ENCODE results near the gene VAMP8. TPM values are rescaled to one million over a fixed set of nuclear protein-coding genes. Genes with fewer than 3 reads are reported as not detected.
A peak's percentile ranks its signal among the peaks of the same experiment; 100 is the strongest.

The VAMP8 gene
- total and polyA plus RNA-seq, 2 donors (not counting 3 experiments of a cell fraction or from before 2014, with no cell fraction given): 39.0 to 68.7 TPM

DNA sequence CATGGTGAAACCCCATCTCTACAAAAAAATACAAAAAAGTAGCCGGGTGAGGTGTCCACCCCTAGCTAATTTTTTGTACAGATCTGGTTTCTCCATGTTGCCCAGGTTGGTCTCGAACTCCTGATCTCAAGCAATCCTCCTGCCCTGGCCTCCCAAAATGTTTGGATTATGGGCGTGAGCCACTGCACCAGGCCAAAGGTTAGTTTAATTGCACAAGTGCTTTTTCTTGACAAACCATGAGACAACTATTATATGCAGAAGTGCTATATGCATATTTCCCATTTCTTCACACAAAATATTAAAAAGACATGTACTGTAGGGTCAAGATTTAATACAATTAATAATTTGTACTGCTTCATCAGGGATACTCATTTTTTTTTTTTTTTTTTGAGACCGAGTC is 11.1 kb upstream of the VAMP8 start:
- FAIRE-seq (peak; percentile 31), DNase-seq (ENCODE audit: low read depth, low spot score) (no peak)
- Histone ChIP-seq H3K79me2 (ENCODE audit: control insufficient read depth, insufficient read depth, low read length) (no peaks in the 10 kb centered on the region), H3K27ac (ENCODE audit: insufficient read depth, low read depth, low read length) (no peak overlapping the region), H2AFZ (ENCODE audit: low read depth, low read length) (no peak overlapping the region), H3K9ac (replicated peaks; ENCODE audit: extremely low read depth, insufficient read depth, low read length) (no peak overlapping the region), H3K9me3 (replicated peaks; ENCODE audit: control insufficient read depth, insufficient read depth, low read length) (no peaks in the 10 kb centered on the region), H3K4me1 (ENCODE audit: control insufficient read depth, extremely low read depth, insufficient read depth, low read length) (no peaks in the 10 kb centered on the region), H4K20me1 (replicated peaks; ENCODE audit: control insufficient read depth, extremely low read depth, insufficient read depth, low read length) (no peaks in the 10 kb centered on the region), H3K4me3 (replicated peaks in 1 of 3; ENCODE audit: insufficient read depth in 1 of 3, low read depth in 1 of 3, low read length in 3 of 3) (no peak overlapping the region), H3K27me3 (ENCODE audit: control insufficient read depth in 2 of 2, insufficient read depth in 2 of 2, low read length in 2 of 2) (peaks cover 0 to 3% of the 10 kb centered on the region in 2 experiments), H3K9me1 (replicated peaks; ENCODE audit: control insufficient read depth, extremely low read depth, insufficient read depth, low read length) (no peaks in the 10 kb centered on the region), H3K4me2 (ENCODE audit: insufficient read depth, low read length) (no peak overlapping the region), H3K36me3 (ENCODE audit: control insufficient read depth in 2 of 2, extremely low read depth in 1 of 2, insufficient read depth in 2 of 2, low read length in 2 of 2) (no peaks in the 10 kb centered on the region)
- ChIA-PET CTCF (no interaction called here), POLR2A (no interaction called here)
- intact Hi-C loops (cut with micrococcal nuclease) (no loop called here), dilution Hi-C loops (cut with MboI; ENCODE audit: extremely low pct_ligation_motif_present, low sequenced_read_pairs) (no loop called here)
- TF ChIP-seq FOS (IDR thresholded peaks at IDR 0.05; ENCODE audit: borderline replicate concordance, insufficient read depth, low read length) (no peak), EZH2 (IDR thresholded peaks at IDR 0.05; ENCODE audit: borderline replicate concordance, low read depth, low read length, severe bottlenecking) (no peak), GATA2 (IDR thresholded peaks at IDR 0.05; ENCODE audit: insufficient read depth, insufficient read length, low read depth, low read length) (no peak), JUN (IDR thresholded peaks at IDR 0.05; ENCODE audit: borderline replicate concordance, insufficient read depth, insufficient read length, low read depth) (no peak), MYC (IDR thresholded peaks at IDR 0.05; ENCODE audit: low read depth, low read length) (no peak), POLR2AphosphoS5 (IDR thresholded peaks at IDR 0.05; ENCODE audit: insufficient read depth, low read depth, low read length) (no peak), POLR2A (IDR thresholded peaks at IDR 0.05; ENCODE audit: low read depth, low read length) (no peak)
- TF ChIP-seq, protein P1, sequence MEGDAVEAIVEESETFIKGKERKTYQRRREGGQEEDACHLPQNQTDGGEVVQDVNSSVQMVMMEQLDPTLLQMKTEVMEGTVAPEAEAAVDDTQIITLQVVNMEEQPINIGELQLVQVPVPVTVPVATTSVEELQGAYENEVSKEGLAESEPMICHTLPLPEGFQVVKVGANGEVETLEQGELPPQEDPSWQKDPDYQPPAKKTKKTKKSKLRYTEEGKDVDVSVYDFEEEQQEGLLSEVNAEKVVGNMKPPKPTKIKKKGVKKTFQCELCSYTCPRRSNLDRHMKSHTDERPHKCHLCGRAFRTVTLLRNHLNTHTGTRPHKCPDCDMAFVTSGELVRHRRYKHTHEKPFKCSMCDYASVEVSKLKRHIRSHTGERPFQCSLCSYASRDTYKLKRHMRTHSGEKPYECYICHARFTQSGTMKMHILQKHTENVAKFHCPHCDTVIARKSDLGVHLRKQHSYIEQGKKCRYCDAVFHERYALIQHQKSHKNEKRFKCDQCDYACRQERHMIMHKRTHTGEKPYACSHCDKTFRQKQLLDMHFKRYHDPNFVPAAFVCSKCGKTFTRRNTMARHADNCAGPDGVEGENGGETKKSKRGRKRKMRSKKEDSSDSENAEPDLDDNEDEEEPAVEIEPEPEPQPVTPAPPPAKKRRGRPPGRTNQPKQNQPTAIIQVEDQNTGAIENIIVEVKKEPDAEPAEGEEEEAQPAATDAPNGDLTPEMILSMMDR (IDR thresholded peaks at IDR 0.05; ENCODE audit: extremely low read depth in 1 of 2, insufficient read depth in 1 of 2, low read depth in 1 of 2, low read length in 2 of 2): no peak
- TF ChIP-seq, protein P2, sequence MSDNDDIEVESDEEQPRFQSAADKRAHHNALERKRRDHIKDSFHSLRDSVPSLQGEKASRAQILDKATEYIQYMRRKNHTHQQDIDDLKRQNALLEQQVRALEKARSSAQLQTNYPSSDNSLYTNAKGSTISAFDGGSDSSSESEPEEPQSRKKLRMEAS (IDR thresholded peaks at IDR 0.05; ENCODE audit: insufficient read depth, insufficient read length): no peak
- BruUV-seq (replicated peaks): no TSS peak

All from endothelial cell of umbilical vein (primary cell).